Natural killer cell (primary cell): ENCODE results near the gene NRCAM. TPM values are rescaled to one million over a fixed set of nuclear protein-coding genes. Genes with fewer than 3 reads are reported as not detected.

ENCODE experiments used
- ATAC-seq, 3 donors: fragments of 150-1000 bp in 2 of 3; fragments of 200-7000 bp in 1 of 3; cut with Tn5 transposase; 1 replicate in 1 of 3; 2 replicates in 2 of 3; pipeline ENCODE4 v1.10.0; 2021; ENCODE audit warnings: mild to moderate bottlenecking in 2 of 3, moderate library complexity in 2 of 3
- DNase-seq, 2 donors: peaks; one replicate each; pipeline versions ENCODE4 v3.0.0 to v3.0.0-alpha.2; 2013 to 2021; ENCODE audit warnings: mixed read lengths in 1 of 2
- H3K27ac ChIP-seq: one replicate; pipeline ENCODE4 v1.5.1; 2013; ENCODE audit warnings: mild to moderate bottlenecking, low read length
- H3K27me3 ChIP-seq: one replicate; pipeline ENCODE4 v1.6.1; 2013; ENCODE audit warnings: low read length; ENCODE audit not compliant: control insufficient read depth, insufficient read depth
- H3K36me3 ChIP-seq: one replicate; pipeline ENCODE4 v1.6.1; 2013; ENCODE audit warnings: low read length; ENCODE audit not compliant: control insufficient read depth, insufficient read depth
- H3K4me1 ChIP-seq: one replicate; pipeline ENCODE4 v1.6.1; 2013; ENCODE audit warnings: low read length; ENCODE audit not compliant: control insufficient read depth, insufficient read depth
- H3K4me3 ChIP-seq: one replicate; pipeline ENCODE4 v1.5.1; 2013; ENCODE audit warnings: low read length
- H3K9me3 ChIP-seq: one replicate; pipeline ENCODE4 v1.6.1; 2013; ENCODE audit warnings: low read length; ENCODE audit not compliant: control insufficient read depth, insufficient read depth
- H3K27ac Mint-ChIP-seq, 2 donors: one replicate each; pipeline ENCODE4 v1.8.0; 2022; ENCODE audit warnings: mild to moderate bottlenecking in 2 of 2, mixed read lengths in 2 of 2, moderate library complexity in 1 of 2
- H3K27me3 Mint-ChIP-seq, 2 donors: one replicate each; pipeline ENCODE4 v1.8.0; 2022; ENCODE audit warnings: low read depth in 2 of 2, mixed read lengths in 2 of 2
- H3K36me3 Mint-ChIP-seq: one replicate; pipeline ENCODE4 v1.8.0; 2022; ENCODE audit warnings: mixed read lengths
- H3K4me1 Mint-ChIP-seq, 2 donors: one replicate each; pipeline ENCODE4 v1.8.0; 2022; ENCODE audit warnings: mixed read lengths in 2 of 2
- H3K4me3 Mint-ChIP-seq: one replicate; pipeline ENCODE4 v1.8.0; 2022; ENCODE audit warnings: mild to moderate bottlenecking, moderate library complexity, mixed read lengths
- H3K9me3 Mint-ChIP-seq, 2 donors: one replicate each; pipeline ENCODE4 v1.8.0; 2022; ENCODE audit warnings: mixed read lengths in 2 of 2
- WGBS: methylation state at CpG from one replicate; pipeline ENCODE4 v1.1.7; 2013; ENCODE audit warnings: missing lambda C conversion rate; ENCODE audit not compliant: insufficient coverage; 5-methylcytosine and 5-hydroxymethylcytosine counted together
- intact Hi-C: fragments of 100-400 bp; cut with micrococcal nuclease; formaldehyde crosslinking; loops from one replicate; pipeline ENCODE4 v1.14.2; 2022
- total RNA-seq, 4 donors: library from RNA; stranded (reverse); fragments of 120-200 nt in 1 of 4; gene quantifications; one replicate each; pipeline versions ENCODE4 v1.2.3 to v1.2.4, GENCODE V29; 2013 to 2022
- TF ChIP-seq, protein P1 (sequence below): fragments of 200-600 bp; IDR thresholded peaks from one replicate; pipeline ENCODE4 v1.8.0; 2022; ENCODE audit warnings: antibody characterized with exemption

NRCAM gene
- total RNA-seq, 3 donors from 2014 or later (not counting 1 experiment from before 2014, with no cell fraction given), result 0.27 to 0.95 (median 0.52) TPM

DNA sequence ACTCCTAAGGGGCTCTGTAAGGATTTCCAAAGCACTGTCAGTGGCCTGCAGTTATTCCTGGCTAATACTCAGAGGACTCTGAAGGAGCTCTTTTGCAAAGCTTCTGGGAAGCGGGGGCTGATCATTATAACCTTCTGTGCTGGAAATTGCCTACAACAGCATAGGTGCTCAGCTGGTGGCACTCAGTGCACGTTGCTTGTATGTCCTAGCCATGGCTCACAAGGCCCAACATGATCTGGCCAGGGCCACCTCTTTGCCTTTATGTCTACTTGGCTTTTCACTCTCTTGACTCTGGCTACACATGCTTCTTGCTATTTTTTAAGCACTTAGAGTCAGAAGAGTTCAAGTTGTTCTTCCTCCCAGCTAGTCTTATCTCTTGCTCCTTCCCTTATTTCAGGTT, 343.6 kb downstream of the NRCAM start:
- no peak overlapping the region for H3K4me3 ChIP-seq
- TF ChIP-seq, protein P1, sequence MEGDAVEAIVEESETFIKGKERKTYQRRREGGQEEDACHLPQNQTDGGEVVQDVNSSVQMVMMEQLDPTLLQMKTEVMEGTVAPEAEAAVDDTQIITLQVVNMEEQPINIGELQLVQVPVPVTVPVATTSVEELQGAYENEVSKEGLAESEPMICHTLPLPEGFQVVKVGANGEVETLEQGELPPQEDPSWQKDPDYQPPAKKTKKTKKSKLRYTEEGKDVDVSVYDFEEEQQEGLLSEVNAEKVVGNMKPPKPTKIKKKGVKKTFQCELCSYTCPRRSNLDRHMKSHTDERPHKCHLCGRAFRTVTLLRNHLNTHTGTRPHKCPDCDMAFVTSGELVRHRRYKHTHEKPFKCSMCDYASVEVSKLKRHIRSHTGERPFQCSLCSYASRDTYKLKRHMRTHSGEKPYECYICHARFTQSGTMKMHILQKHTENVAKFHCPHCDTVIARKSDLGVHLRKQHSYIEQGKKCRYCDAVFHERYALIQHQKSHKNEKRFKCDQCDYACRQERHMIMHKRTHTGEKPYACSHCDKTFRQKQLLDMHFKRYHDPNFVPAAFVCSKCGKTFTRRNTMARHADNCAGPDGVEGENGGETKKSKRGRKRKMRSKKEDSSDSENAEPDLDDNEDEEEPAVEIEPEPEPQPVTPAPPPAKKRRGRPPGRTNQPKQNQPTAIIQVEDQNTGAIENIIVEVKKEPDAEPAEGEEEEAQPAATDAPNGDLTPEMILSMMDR, result no peak
- intact Hi-C loops, result no loop called here
- no peaks in the 10 kb centered on the region for H3K36me3 Mint-ChIP-seq
- ATAC-seq (no peak), DNase-seq (no peak)
- H3K4me1 ChIP-seq, result no peaks in the 10 kb centered on the region
- 93% methylated on average over 2 of the region's 2 CpGs for WGBS
- H3K27ac ChIP-seq, result no peak overlapping the region
- H3K36me3 ChIP-seq, result no peaks in the 10 kb centered on the region
- no peaks in the 10 kb centered on the region for H3K9me3 Mint-ChIP-seq
- H3K9me3 ChIP-seq, result no peaks in the 10 kb centered on the region
- H3K4me1 Mint-ChIP-seq, result no peaks in the 10 kb centered on the region
- H3K27ac Mint-ChIP-seq, result no peak overlapping the region
- H3K27me3 ChIP-seq, result no peaks in the 10 kb centered on the region
- H3K27me3 Mint-ChIP-seq, result no peaks in the 10 kb centered on the region
- no peak overlapping the region for H3K4me3 Mint-ChIP-seq

DNA sequence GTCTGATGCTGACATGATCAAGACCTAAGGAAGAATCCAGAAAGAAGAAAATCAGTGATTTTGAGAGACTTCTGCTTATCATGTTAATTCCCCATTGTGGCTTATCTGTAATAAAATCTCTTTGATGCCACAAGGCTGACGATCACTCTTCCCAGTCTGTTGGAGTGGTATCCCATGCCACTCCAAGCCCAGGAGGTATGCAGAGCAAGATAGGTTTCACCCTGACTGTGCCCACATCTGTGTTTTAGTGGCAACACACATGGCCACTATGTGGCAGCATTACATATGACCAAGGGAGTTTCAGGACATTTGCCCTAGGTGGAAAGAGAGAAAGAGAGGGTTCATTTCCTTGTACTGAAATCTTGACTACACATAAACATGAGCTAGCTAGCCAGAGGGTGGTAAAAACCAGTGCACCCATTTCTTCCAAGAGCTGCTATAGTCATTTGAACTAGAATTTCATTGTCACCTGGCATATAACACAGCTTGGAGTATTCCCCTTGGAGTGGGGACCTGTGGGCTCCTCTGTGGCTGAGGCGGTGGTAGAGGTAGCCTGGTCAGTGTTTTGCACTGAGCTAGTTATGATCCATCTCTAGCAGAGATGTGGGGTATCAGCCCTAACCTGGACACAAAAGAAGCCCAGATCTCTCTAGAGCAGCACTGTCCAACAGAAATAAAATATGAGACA, 346.9 kb downstream of the NRCAM start:
- Histone ChIP-seq H3K36me3 (no peaks in the 10 kb centered on the region), H3K27ac (no peak overlapping the region), H3K27me3 (no peaks in the 10 kb centered on the region), H3K9me3 (no peaks in the 10 kb centered on the region), H3K4me1 (no peaks in the 10 kb centered on the region), H3K4me3 (no peak overlapping the region)
- TF ChIP-seq, protein P1, result no peak
- no peaks in the 10 kb centered on the region for H3K9me3 Mint-ChIP-seq
- 52% methylated on average over 2 of the region's 2 CpGs for WGBS
- no peaks in the 10 kb centered on the region for H3K4me1 Mint-ChIP-seq
- no peak overlapping the region for H3K4me3 Mint-ChIP-seq
- H3K27me3 Mint-ChIP-seq, result no peaks in the 10 kb centered on the region
- intact Hi-C loops, result loop anchor here (1.0 kb wide), 1 partner anchor 37 kb away; no protein-coding TSS in a partner anchor
- ATAC-seq (peak in 1 of 3 donors; percentile 56), DNase-seq (peak in 1 of 2 donors; percentile 26)
- no peaks in the 10 kb centered on the region for H3K36me3 Mint-ChIP-seq
- H3K27ac Mint-ChIP-seq, result no peak overlapping the region

DNA sequence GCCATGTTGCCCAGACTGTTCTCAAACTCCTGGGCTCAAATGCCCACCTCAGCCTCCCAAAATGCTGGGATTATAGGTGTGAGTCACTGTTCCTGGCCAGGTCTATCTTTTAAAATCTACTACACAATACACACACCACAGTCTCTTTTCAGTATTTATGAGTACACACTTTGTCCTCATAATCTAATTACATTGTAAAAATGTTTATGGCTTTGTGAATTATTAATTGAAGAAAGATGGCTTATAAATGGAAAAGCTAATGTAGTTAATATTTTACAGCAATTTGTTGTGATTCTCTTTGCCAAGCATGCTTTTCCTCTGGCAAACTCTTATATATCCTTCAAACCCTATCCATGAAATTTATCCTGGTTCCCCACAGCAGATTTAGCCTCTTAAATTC, 348.1 kb downstream of the NRCAM start:
- TF ChIP-seq, protein P1, result no peak
- H3K4me1 Mint-ChIP-seq, result no peaks in the 10 kb centered on the region

DNA sequence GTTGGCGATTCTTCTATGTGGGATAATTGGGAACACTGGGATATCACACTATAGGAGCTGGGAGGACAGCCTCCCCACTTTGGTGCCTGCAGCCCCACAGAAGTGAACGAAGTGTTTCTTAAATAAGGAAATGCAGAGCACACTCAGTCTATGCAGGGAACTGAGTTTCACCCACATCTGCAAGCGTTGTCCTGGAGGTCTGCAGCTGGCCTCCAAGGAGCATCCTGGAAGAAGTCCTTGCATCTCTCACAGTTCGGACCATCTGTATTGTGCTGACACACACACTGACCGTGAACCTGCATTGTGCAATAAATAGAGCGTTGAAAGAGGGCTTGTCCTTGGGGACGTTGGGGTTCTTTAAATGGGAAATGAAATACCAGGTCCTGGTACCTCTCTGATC, 351.9 kb downstream of the NRCAM start:
- no peaks in the 10 kb centered on the region for H3K36me3 ChIP-seq
- H3K9me3 ChIP-seq, result no peaks in the 10 kb centered on the region
- H3K36me3 Mint-ChIP-seq, result no peaks in the 10 kb centered on the region
- H3K4me3 Mint-ChIP-seq, result no peak overlapping the region
- DNase-seq (no peak), ATAC-seq (no peak)
- H3K27ac Mint-ChIP-seq, result no peak overlapping the region
- no peaks in the 10 kb centered on the region for H3K4me1 Mint-ChIP-seq
- WGBS, result 85% methylated on average over 7 of the region's 7 CpGs
- no peak overlapping the region for H3K4me3 ChIP-seq
- H3K27me3 Mint-ChIP-seq, result no peaks in the 10 kb centered on the region
- H3K9me3 Mint-ChIP-seq, result no peaks in the 10 kb centered on the region
- no peak overlapping the region for H3K27ac ChIP-seq
- intact Hi-C loops, result no loop called here
- TF ChIP-seq, protein P1, result no peak
- H3K27me3 ChIP-seq, result peaks cover 2% of the 10 kb centered on the region
- no peaks in the 10 kb centered on the region for H3K4me1 ChIP-seq

More for the DNA sequence above, 348.1 kb downstream of the NRCAM start:
- Histone ChIP-seq H3K27ac (no peak overlapping the region), H3K27me3 (no peaks in the 10 kb centered on the region), H3K4me1 (no peaks in the 10 kb centered on the region), H3K36me3 (no peaks in the 10 kb centered on the region), H3K4me3 (no peak overlapping the region), H3K9me3 (no peaks in the 10 kb centered on the region)
- Mint-ChIP-seq H3K27ac (no peak overlapping the region), H3K36me3 (no peaks in the 10 kb centered on the region), H3K4me3 (no peak overlapping the region), H3K9me3 (no peaks in the 10 kb centered on the region), H3K27me3 (no peaks in the 10 kb centered on the region)
- intact Hi-C loops, result no loop called here
- ATAC-seq (no peak), DNase-seq (no peak)
